Osteocyte (in vitro differentiated cells): ENCODE data around the gene PCDHA1. TPM values are rescaled to one million over a fixed set of nuclear protein-coding genes. Genes with fewer than 3 reads are reported as not detected.

Experiments
- DNase-seq: peaks from one replicate; pipeline ENCODE4 v3.0.0; 2021; ENCODE audit warnings: mixed read lengths; ENCODE audit not compliant: unreplicated experiment; ENCODE audit errors: extremely low spot score
- H3K27ac Mint-ChIP-seq: one replicate; pipeline ENCODE4 v1.8.0; 2021; ENCODE audit warnings: mild to moderate bottlenecking, mixed read lengths; ENCODE audit not compliant: unreplicated experiment
- H3K27me3 Mint-ChIP-seq: one replicate; pipeline ENCODE4 v1.8.0; 2021; ENCODE audit warnings: mixed read lengths; ENCODE audit not compliant: unreplicated experiment
- H3K36me3 Mint-ChIP-seq: one replicate; pipeline ENCODE4 v1.8.0; 2021; ENCODE audit warnings: mixed read lengths; ENCODE audit not compliant: unreplicated experiment
- H3K4me1 Mint-ChIP-seq: one replicate; pipeline ENCODE4 v1.8.0; 2021; ENCODE audit warnings: mixed read lengths; ENCODE audit not compliant: unreplicated experiment
- H3K4me3 Mint-ChIP-seq: one replicate; pipeline ENCODE4 v1.8.0; 2021; ENCODE audit warnings: mild to moderate bottlenecking, moderate library complexity, mixed read lengths; ENCODE audit not compliant: unreplicated experiment
- H3K9me3 Mint-ChIP-seq: one replicate; pipeline ENCODE4 v1.8.0; 2021; ENCODE audit warnings: mixed read lengths; ENCODE audit not compliant: unreplicated experiment
- CTCF ChIP-seq: fragments of 200-600 bp; sonication (generic); IDR thresholded peaks from 2 replicates; pipeline ENCODE4 v1.5.0; 2021; ENCODE audit warnings: antibody characterized with exemption, mild to moderate bottlenecking, moderate library complexity
- total RNA-seq: library from RNA; stranded (reverse); gene quantifications from 2 replicates; pipeline ENCODE4 v1.2.1, GENCODE V29; 2021

PCDHA1 gene
- total RNA-seq, 1 donor from 2014 or later = not detected

GRCh38 chr5:140934964-140935606 is 149.1 kb downstream of the PCDHA1 start:
- TF ChIP-seq CTCF = no peak
- Mint-ChIP-seq H3K27me3 (no peaks in the 10 kb centered on the region), H3K4me3 (no peak overlapping the region), H3K36me3 (no peaks in the 10 kb centered on the region), H3K4me1 (peaks cover 3% of the 10 kb centered on the region), H3K9me3 (no peaks in the 10 kb centered on the region), H3K27ac (no peak overlapping the region)
- no peak for DNase-seq

DNA sequence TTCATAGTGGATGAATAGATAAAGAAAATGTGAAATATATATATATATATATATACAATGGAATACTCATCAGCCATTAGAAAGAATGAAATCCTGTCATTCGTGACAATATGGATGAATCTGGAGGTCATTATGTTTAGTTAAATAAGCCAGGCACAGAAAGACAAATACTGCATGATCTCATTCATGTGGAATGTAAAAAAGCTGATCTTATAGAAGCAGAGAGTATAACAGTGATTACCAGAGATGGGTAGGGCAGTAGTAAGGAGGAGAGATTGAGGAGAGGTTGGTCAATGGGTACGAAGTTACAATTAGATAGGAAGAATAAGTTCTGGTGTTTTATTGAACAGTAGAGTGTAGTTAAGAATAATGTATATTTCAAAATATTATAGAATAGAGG is 160.6 kb downstream of the PCDHA1 start:
- H3K9me3 Mint-ChIP-seq = peaks cover 20% of the 10 kb centered on the region
- no peak for DNase-seq
- H3K4me3 Mint-ChIP-seq = no peak overlapping the region
- no peak for TF ChIP-seq CTCF
- no peaks in the 10 kb centered on the region for H3K27me3 Mint-ChIP-seq
- no peaks in the 10 kb centered on the region for H3K4me1 Mint-ChIP-seq
- H3K36me3 Mint-ChIP-seq = peaks cover 4% of the 10 kb centered on the region
- H3K27ac Mint-ChIP-seq = no peak overlapping the region

GRCh38 chr5:140951636-140952035 is 165.7 kb downstream of the PCDHA1 start:
- no peak for TF ChIP-seq CTCF
- Mint-ChIP-seq H3K4me1 (no peaks in the 10 kb centered on the region), H3K9me3 (no peaks in the 10 kb centered on the region), H3K27me3 (no peaks in the 10 kb centered on the region), H3K4me3 (no peak overlapping the region), H3K36me3 (no peaks in the 10 kb centered on the region), H3K27ac (no peak overlapping the region)
- DNase-seq = no peak

GRCh38 chr5:140953234-140953633 is 167.3 kb downstream of the PCDHA1 start:
- H3K4me1 Mint-ChIP-seq = no peaks in the 10 kb centered on the region
- DNase-seq = no peak

GRCh38 chr5:140962190-140962589 is 176.2 kb downstream of the PCDHA1 start:
- no peaks in the 10 kb centered on the region for H3K36me3 Mint-ChIP-seq
- no peaks in the 10 kb centered on the region for H3K9me3 Mint-ChIP-seq
- DNase-seq = no peak
- no peak overlapping the region for H3K27ac Mint-ChIP-seq
- H3K4me1 Mint-ChIP-seq = peaks cover 23% of the 10 kb centered on the region
- peaks cover 5% of the 10 kb centered on the region for H3K27me3 Mint-ChIP-seq
- no peak for TF ChIP-seq CTCF
- H3K4me3 Mint-ChIP-seq = no peak overlapping the region

More at GRCh38 chr5:140953234-140953633, 167.3 kb downstream of the PCDHA1 start:
- no peak for TF ChIP-seq CTCF
- no peak overlapping the region for H3K4me3 Mint-ChIP-seq
- H3K36me3 Mint-ChIP-seq = no peaks in the 10 kb centered on the region
- no peaks in the 10 kb centered on the region for H3K9me3 Mint-ChIP-seq
- H3K27me3 Mint-ChIP-seq = no peaks in the 10 kb centered on the region
- no peak overlapping the region for H3K27ac Mint-ChIP-seq
